ENCODE data around the gene MINPP1.
A peak's percentile ranks its signal among the peaks of the same experiment; 100 is the strongest.
"Not testable (repeated sequence)": the region's sequence is repeated elsewhere in the genome, so short reads cannot be mapped to it uniquely, and the experiment has no call there.

MINPP1 gene, protein sequence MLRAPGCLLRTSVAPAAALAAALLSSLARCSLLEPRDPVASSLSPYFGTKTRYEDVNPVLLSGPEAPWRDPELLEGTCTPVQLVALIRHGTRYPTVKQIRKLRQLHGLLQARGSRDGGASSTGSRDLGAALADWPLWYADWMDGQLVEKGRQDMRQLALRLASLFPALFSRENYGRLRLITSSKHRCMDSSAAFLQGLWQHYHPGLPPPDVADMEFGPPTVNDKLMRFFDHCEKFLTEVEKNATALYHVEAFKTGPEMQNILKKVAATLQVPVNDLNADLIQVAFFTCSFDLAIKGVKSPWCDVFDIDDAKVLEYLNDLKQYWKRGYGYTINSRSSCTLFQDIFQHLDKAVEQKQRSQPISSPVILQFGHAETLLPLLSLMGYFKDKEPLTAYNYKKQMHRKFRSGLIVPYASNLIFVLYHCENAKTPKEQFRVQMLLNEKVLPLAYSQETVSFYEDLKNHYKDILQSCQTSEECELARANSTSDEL

DNA sequence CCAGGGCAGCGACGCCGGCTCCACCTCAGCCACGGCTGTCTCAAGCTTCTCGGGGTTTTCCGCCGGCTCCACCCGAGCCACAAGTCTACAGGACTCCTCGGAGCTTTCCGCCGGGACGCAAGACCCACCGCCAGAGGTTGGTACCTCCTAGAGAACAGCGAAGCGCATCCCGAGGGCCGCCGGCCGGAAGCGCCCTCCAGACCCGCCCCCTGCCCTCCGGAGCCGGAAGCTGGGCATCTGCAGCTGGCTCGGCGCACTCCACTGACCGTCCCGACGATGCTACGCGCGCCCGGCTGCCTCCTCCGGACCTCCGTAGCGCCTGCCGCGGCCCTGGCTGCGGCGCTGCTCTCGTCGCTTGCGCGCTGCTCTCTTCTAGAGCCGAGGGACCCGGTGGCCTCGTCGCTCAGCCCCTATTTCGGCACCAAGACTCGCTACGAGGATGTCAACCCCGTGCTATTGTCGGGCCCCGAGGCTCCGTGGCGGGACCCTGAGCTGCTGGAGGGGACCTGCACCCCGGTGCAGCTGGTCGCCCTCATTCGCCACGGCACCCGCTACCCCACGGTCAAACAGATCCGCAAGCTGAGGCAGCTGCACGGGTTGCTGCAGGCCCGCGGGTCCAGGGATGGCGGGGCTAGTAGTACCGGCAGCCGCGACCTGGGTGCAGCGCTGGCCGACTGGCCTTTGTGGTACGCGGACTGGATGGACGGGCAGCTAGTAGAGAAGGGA, at the start of gene MINPP1:
Gene MINPP1 (plus strand): TSS at position 254 of the 726 bp plus-strand sequence. CDS start 23 bp downstream, at position 277.
- peak; percentile 72 for DNase-seq

DNA sequence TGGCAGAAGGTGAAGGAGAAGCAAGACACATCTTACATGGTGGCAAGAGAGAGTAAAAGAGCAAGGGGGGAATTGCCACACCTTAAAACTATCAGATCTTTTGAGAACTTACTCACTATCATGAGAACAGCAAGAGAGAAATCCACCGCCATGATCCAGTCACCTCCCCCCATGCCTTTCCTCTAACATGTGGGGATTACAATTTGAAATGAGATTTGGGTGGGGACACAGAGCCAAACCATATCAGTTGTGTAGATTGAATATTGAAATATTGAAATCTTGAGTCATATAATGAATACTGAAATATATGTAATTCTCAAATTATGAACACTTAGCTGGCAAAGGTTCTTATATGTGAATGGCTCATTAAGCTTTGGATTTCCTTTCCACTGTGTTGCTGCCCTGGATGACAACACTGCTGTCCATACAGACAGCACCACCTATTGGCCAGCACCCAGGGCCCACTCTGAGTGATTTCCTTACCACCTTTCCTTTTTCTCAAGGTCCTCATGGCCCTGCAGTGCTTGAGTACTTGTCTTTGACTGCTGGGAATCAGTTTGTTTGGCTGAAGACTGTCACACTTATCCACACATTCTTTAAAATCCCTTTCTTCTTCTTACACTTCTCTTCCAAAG, 48.0 kb upstream of the MINPP1 start:
- not testable (repeated sequence) for DNase-seq

DNA sequence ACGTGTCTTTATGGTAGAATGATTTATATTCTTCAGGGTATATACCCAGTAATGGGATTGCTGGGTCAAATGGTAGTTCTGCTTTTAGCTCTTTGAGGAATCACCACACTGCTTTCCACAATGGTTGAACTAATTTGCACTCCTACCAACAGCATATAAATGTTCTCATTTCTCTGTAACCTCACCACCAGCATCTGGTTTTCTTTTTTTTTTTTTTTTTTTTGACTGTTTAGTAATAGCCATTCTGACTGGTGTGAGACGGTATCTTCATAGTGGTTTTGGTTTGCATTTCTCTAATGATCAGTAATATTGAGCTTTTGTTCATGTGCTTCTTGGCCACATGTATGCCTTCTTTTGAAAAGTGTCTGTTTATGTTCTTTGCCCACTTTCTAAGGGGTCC, 42.9 kb upstream of the MINPP1 start:
- DNase-seq: not testable (repeated sequence)

DNA sequence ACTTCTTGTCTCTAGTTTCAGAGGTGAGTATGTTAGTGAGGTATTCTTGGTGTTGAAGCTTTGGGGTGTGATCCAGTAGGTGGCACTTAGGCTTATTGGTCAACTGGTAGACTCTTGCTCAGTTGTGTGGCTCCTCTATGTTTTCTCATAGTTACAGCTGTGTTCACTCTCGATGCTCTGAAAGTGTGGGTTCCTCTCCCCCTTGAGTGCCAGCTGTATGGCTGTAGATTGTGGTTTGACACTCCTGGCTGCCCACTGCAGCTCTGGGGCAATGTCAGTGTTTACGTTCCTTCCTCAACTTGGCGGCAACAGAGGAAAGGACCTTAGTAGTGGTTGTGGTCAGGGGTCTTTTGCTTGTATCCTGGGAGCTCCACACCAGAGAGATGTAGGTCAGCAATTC, 37.8 kb upstream of the MINPP1 start:
- not testable (repeated sequence) for DNase-seq

DNA sequence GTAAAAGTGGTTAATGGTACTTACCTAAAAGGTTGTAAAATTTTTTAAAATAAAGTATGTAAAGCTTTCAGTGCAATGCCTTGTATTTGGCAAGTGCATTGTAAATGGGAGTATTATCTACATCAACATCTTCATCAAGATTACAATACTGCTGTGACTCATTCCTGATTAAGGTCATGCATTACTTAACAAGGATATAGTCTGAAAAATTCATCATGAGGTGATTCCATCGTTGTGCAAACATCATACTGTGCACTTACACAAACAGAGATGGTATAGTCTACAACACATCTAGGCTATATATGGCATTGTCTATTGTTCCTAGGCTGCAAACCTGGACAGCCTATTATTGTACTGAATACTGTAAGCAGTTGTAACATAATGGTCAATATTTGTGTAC, 16.0 kb upstream of the MINPP1 start:
- DNase-seq: not testable (repeated sequence)

DNA sequence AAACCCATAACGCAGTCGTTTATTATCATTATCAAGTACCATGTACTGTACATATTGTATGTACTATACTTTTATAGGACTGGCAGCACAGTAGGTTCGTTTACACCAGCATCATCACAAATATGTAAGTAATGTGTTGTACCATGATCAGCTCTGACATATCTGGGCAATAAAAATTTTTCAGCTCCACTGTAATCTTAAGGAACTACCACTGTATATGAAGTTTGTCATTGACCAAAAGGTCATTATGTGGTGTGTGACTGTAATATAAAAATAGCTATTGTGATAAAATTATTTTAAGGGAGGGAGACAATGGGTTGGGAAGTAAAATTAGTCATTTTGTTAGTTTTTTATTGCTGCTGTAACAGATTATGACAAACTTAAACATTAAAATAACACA, 14.4 kb upstream of the MINPP1 start:
- not testable (repeated sequence) for DNase-seq

DNA sequence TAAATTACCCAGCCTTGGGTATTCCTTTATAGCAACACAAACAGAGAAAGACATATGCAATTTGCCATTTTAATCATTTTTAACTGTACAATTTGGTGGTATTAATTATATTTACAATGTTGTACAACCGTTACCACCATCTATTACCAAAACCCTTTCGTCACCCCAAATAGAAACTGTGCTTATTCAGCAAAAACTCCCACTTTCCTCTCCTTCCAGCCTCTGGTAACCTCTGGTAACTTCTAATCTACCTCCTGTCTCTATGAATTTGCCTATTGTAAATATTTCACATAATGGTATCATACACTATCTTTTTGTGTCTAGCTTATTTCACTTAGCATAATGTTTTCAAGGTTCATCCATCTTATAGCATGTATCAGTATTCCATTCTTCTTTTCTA, 12.2 kb upstream of the MINPP1 start:
- not testable (repeated sequence) for DNase-seq

DNA sequence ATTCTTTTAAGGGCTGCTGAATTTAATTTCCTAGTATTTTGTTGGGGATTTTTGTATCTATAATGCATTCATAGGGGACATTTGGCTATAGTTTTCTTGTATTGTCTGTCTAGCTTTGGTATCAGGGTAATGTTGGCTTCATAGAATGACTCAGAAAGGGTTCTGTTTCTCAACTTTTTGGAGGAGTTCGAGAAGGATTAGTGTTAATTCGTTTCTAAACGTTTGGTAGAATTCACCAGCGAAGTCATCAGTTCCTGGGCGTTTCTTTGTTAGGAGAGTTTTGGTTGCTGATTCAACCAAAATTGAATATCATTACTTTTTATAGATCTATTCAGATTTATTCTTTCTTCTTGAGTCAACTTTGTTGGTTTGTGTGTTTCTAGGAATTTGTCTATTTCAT, 9.2 kb upstream of the MINPP1 start:
- not testable (repeated sequence) for DNase-seq

DNA sequence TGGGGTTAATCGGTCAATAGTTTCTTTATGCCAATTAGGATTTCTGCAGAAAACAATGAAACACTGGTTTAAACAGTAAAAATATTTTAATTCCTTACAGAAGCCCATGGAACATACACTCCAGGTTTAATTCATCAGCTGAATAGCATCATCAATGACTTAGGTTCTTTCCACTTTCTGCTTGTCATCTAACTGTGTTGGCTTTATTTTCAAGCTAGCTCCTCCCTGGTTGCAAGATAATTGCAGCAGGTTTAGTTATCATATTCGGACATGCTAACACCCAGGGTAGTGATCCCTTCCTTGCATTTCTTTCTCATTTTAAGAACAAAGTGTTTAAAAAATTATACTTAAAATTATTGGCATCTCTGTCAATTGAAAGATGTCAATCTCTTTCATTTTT, 7.3 kb upstream of the MINPP1 start:
- not testable (repeated sequence) for DNase-seq

DNA sequence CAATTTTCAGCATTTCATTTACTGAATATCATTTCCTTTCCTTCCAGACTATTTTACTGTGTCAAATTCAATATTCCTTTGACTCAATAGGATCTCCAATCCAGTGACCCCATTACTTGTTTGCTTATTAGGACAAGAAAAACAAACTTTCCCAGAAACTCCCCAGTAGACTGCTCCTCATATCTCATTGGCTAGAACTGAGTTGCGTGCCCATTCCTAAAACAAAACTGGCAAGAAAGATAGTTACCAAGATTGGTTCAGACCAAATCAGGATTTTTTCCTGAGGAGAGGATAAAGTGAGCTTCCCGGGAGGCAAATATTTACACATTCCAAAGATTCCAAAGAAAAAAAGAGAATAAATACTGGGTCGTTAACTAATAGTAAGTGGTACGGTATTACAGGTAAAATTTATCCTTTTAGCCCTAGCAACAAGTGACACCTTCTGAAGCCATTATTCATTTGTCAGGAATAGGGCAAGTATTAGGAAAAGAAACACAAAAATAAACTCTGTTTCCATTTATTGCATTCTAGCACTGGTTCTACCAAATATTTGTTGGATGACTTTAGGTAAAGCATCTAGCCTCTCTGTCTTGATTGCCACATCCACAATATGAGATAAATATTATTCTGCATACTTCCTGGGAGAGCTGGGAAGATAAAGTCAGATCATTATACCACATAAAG, 6.4 kb upstream of the MINPP1 start:
- DNase-seq: not testable (repeated sequence)

DNA sequence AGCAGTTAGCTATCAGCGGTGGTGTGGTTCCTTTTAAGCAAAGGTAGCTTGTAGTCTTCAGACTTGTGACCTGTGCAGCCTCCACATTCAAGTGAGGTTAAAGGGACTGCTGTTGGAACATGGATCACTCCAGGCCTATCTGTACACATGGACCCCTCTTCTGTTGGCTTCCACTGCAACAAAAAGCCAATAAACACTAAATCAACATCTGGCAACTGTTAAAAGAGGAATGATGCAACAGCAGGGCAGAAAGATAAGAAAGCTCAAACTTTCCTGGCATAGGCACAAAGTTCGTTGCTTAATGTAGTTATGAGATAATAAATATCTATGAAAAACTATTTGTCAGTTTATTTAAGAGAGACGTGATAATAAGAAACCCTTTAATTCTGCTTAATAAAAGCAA, 4.0 kb upstream of the MINPP1 start:
- no peak for DNase-seq

DNA sequence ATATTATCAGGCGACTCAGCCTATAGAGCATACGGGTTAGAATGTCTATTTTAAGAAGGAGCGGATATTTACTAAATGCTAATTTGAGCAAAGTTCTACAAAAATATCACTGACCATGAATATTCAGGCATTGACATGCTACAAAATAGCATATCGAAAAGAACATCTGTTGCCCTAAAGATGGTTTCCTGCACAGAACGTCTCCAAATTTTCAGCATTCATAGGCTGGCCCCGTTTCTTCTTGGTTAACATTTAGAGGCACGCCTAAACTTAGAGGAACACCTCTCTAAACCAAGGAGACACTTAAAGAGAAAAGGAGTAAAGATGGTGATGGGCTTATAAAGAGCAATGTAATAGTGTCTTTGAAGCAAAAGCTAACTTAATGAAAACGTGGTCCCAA, 1.3 kb upstream of the MINPP1 start:
- no peak for DNase-seq

DNA sequence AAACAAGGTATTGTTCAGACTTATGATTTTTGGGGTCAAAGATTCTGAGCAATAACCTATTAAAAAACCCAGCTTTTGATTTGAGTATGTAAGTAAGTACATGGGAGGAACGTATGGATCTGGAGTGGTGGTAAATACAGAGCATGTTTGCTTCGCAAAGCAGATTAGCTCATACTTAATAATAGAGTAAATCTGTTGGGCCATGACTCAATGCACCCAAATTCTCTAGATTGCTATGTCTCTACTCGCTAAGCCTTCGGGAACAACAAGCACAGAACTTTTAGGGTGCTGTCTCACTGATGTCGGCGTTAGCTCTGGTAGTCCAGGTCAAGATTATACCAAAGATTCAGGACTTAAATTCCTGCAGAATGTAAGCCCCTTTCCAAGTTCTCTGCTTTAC, 807 bp upstream of the MINPP1 start:
- DNase-seq: no peak

DNA sequence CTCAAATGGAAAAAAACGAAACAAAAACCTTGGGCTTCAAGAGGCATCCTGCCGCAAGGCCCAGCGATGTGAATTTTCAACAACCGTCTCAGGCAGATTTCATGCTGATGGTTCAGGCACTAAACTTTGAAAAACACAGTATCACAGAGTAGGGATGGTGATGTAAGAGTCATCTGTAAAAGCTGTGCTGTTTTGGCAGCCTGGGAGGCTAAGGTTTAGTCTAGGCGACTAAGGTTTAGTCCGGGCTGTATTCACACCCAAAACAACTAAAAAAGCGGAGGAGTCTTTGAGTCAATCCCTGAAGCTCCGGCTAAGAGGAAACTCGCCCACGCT, 420 bp upstream of the MINPP1 start:
- no peak for DNase-seq

DNA sequence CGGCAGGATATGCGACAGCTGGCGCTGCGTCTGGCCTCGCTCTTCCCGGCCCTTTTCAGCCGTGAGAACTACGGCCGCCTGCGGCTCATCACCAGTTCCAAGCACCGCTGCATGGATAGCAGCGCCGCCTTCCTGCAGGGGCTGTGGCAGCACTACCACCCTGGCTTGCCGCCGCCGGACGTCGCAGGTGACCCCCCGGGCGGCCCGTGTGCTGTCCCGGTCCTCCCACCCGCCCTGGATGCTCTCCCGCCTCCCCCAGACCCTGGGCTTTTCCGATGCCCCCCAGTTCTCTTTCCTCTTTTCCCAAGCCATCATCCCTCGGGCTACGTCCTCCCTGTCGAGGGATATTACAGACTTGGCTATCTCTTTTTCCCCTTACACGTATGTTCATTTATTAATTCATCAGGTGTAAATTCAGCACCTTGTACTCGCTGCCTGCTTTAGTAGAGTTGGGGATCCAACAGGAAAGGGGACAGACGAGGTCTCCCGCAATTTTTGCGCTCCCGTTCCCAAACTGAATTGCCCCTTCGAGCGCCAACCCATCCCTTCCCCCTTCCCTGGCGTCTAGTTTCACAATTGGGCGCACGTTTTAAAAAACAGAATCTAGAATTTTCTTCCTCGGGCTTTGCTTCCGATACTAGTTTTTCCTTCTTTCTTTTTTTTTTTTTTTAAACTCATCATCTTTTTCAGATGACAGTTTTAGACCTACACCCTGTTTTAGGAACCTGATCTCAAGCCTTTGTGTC, 846 bp downstream of the MINPP1 start:
- DNase-seq: peak; percentile 10

DNA sequence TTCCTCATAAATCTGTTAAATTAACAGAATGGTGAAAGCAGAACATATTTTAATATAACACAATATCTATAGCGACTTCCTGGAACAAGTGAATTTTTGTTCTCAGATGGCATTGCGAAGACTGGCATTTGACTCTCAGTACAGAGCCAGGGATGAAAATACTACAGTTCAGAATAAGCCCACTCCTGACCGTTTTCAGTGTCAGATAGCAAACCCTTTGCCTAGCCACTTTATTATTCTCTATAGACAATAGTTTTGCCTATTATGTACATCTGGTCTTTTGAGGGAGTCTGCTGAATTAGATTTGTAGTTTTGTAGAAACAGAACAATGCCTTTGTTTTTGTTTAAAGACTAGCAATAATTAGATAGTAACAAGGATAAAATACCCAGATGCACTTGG, 2.3 kb downstream of the MINPP1 start:
- no peak for DNase-seq

DNA sequence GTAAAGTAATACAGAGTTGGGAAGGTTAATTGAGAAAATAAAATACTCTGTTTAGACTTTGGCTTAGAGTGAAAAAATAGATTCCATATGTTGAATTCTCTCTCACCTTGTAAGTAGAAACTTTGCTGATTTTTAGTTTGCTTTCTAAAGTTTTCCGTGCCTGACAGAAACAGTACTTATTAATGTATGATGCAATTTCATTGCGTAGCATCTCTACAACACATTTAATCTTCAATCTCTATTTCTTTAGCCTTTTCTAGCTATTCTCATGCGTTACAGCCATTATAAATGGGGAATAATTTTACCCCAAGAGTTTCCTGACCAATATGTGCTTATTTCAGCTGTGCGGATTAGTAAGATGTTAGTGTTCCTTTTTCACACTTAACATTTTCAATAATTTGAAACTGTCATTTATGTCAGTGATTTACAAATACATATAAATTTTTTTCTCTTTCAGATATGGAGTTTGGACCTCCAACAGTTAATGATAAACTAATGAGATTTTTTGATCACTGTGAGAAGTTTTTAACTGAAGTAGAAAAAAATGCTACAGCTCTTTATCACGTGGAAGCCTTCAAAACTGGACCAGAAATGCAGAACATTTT, 3.3 kb downstream of the MINPP1 start:
- no peak for DNase-seq

DNA sequence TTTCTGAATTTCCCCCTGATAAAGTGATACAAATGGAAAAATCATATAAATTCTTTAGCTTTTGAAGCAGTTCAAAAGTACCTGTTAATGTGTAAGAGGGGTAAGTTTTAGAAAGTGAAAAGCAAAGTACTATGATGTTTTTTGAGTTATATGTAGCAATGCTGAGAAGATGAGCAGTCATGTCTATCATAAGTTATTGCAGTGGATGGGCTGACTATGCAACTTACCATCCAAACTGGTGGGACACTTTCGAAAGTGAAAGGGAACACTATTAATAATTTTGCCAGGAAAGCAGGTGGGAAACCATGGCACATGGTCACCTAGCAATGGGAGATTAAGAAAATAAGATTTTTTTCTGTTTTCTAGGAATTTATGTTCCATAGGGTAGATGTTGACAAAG, 4.1 kb downstream of the MINPP1 start:
- no peak for DNase-seq

DNA sequence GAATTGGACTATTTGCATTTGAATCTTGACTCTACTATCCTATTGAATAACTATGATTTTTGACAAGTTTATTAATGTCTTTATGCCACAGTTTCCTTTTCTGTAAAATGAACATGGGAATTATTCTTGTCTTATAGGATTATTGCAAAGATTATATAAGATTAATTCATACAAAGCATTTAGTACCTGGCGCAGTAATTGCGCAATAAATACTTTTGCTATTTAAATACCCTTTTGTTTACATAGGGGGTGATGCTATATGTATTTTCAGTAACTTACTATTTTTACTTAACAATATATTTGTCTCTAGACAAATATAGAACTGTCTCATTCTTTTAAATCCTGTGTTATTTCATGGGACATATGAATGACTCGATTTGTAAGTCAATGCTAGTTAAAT, 5.3 kb downstream of the MINPP1 start:
- DNase-seq: no peak

DNA sequence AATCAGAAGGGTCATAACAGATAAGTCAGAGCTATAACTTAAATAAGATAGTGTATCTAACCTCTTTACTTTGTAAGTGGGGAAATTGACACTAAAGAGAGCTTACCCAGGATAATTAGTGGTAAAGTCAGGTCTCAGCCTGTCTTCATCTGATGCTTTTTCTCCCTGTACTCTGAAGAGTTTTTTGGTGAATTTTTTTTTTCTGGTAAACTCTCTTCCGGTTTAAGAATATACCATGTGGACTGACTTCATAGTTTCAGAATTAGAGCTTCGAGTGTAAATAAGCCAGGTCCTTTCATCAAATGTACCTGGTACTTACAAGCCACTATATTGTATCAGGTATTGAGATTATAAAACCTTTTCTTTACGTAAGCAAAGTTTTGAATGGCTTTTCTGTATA, 6.8 kb downstream of the MINPP1 start:
- DNase-seq: no peak

DNA sequence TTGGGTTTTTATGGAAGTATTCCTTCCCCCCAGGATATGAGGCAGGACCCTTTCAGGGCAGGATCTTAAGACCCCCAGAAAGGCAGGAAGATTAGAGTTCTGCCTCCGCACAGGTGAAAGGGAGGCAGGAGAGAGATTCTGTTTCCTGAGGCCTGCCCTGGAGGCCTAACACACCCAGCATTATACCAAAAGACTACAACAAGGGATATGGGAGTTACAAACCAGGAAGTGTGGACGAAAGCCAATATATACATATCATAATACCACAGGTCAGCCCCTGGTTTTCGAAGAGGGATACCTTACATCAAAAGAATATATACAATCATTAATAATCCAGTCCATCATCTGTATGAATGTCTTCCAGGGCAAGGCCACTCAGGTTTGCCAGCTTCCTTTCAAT, 14.2 kb downstream of the MINPP1 start:
- no peak for DNase-seq

DNA sequence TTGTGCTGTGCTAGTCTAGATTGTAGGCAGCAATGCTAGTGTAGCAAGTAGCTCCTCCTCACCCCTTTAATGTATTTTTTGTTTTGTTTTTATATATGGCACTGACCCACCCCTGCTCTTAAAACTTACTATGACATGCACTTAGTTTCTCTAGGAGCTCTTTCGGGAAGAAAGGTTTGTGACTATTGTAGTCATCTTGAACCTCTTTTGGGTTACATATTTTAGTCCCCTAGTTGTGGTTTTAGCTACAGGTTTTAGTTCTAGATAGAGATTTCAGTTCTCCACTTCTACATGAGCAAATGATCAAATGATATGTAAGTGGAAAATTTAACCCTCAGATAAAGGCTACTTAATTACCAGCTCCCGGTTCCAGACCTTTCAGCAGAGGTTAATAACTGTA, 14.9 kb downstream of the MINPP1 start:
- DNase-seq: no peak
